H54 (cell line): ENCODE results near the gene RIMBP3C.
"Not testable (repeated sequence)": the region's sequence is repeated elsewhere in the genome, so short reads cannot be mapped to it uniquely, and the experiment has no call there.

ENCODE experiments used
- DNase-seq: peaks from one replicate; pipeline ENCODE4 v3.0.0; 2011; ENCODE audit warnings: low spot score, mixed read lengths; ENCODE audit not compliant: insufficient read length
- FAIRE-seq: peaks from 3 replicates; lab custom pipeline; 2011; peaks lifted over from hg19 to GRCh38; lab: Jason Lieb, UNC

RIMBP3C gene

DNA sequence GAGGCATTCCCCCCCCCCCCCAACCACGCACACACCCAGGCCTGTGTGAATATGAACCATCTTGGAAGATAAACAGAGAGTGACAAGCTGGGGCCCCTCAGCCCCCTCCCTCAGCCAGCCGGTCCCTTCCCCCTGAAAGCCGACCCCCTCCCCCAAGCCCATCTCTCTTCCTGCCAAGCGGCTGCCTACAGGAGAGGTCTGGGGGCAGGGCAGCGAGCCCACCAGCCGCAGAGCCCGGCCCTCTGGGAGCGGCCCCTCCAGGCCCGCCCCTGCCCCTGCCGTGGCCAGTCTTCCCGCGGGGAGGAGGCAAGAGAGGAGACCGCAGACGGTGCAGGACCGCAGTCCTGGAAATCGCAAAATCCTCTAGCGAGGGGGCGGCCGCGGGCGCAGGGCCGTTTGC lies 34.7 kb downstream of the RIMBP3C start:
- FAIRE-seq, DNase-seq: not testable (repeated sequence)

DNA sequence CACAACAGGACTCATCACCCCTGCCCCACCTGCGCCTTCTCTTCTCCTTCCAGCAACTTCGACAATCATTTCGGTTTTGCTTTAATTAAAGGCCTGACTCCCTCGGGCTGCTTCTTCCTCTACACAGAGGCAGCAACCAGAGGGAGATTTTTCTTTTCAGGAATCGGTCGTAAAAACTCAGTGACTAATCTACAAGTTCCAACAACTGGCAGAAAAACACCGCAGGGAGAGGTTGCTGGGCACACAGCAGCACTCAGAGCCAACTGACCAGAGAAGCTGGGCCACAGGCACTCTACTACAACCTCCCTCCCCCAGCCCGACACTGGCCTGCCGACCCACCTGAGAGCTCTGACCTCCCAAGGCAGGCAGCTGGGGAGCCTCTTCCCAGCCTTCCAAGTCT lies 36.0 kb downstream of the RIMBP3C start:
- not testable (repeated sequence) for DNase-seq, FAIRE-seq

DNA sequence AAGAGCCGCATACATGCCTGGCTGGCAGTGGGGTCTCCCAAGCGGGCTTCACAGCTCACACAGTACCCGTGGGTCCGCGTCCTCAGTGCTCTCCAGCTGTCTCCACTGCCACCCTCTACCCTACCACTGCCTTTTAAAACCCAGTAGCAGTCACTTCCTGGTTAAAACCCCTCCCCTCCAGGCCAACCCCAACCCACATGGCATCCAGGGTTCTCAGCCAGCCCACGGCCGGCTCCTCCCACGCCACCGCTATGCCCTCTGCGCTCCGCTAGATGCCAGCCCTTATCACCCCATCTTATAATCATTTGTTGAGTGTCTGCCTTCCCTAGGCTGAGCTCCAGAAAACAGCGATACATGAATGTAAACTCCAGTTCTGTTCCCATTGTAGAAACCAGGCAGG lies 37.1 kb downstream of the RIMBP3C start:
- not testable (repeated sequence) for FAIRE-seq, DNase-seq

DNA sequence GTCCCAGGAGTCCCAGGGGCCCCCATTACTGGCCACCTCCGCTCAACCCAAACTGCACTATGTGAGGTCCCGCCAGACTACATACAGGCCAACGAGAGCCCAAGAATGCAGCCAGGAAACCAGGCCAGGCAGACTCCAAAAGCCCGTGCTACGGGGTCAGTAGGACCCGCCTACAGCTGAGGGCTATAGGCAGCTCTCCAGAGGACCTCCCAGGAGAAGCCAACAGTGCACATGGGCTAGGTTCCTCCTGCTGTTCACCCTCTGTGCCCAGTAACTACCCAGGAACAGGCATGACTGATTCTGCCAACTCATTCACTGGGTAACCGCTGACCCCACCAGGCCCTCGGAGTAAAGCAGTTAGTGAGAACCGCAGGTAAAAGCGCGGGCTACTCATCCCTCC lies 39.2 kb downstream of the RIMBP3C start:
- not testable (repeated sequence) for FAIRE-seq, DNase-seq

DNA sequence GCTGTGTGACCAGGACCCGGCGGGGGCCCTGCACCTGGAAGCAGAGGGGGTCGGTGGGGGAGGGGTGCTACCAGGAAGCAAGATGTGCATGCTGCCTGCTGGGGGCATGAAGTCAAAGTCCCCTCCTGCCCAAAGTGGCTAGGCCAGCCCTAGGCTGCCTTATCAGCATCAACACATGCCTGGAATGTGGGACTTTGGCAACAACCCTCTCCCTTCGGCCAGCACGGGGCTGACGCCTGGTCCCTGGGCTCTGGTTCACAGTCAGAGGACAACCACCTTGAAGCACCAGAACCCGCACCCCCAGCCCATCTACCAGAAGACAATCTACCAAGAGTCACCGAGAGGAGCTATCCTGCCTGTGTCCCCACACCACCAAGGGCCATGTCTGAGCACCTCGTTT lies 40.9 kb downstream of the RIMBP3C start:
- not testable (repeated sequence) for DNase-seq, FAIRE-seq

DNA sequence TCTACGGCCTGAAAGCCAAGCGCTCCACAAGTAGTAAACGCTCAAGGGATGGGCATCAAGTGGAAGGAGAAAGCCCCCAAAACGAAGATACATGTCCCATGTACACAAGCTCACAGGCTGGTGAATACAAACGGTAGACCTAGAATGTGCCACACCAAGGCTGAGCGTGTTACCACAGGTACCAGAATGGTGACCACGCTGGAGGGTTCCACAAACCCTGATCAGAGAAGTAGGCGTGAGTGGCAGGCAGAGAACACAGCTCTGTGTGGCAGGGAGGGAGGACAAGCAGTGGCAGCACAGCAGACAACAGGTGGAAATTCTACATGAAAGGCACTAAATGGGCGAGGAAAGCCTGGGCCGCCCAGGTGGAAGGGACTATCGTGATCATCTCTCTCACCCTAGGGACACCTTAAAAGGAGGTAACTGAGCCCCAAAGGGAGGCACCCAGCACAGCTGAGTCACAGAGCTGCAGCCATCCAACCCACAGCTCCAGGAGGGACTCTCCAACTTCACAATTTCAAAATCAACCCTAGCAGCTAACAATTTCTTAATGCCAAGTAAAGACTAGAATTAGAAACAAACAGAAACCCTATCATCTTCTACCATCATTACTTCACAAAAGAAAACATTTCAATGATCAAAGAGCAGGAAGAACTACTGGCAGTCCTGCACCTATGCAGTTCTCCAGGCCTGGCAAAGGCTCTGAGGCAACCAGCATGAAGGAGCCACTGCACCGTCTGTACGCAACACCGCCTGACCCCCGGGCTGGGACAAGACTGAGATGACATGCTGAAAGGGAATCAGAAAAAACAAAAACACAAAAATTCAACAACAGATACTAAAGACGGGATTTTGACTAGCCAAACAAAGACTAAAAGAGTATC lies 51.4 kb downstream of the RIMBP3C start:
- not testable (repeated sequence) for FAIRE-seq, DNase-seq

DNA sequence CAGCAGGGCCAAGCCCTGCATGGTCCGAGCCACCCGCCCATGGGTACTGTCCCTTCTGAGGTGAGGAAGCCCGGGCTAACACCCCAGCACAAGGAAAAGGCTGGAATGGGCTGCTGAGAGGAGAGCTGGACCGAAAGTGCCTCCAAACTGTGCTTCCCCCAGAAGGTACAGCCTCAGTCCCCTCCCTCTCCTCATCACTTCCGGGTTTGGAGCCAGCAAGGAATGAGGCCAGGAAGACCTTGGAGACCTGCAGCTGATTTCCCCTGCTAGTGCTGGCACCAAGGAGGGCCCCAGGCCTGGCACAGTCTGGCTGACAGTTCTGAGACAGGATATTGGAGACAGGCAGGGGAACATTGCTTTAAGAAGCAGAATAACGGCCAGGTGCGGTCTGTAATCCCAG lies 52.8 kb downstream of the RIMBP3C start:
- not testable (repeated sequence) for DNase-seq, FAIRE-seq

DNA sequence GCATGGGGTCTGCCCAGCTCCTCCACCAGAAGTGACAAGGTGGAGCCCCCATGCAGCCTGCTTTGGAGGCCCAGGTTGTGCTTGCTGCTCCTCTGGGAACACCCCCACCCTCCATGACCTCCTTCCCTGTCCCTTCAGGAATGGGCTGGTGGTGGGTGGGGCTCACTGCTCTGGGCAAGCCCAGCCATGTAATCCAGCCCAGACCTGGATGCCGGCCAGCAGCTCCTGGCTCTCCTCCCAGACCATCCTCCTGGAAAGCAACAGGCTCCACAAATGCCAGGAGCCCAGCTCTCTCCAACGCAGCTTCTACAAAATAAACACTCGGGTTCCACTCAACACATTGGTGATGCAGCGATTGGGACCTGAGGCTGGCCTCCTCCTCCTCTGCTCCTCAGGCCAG lies 53.3 kb downstream of the RIMBP3C start:
- not testable (repeated sequence) for DNase-seq, FAIRE-seq
